Tibial nerve (tissue), 4 donors: Measurements from ENCODE around the gene TTC7B.

ENCODE experiments used
- EP300 ChIP-seq, 2 donors: sonication (generic); formaldehyde crosslinking; IDR thresholded peaks; one replicate each; pipeline ENCODE4 v1.6.1; 2017; ENCODE audit warnings: antibody characterized with exemption in 2 of 2, mild to moderate bottlenecking in 1 of 2
- POLR2A ChIP-seq, 2 donors: fragments of 450-650 bp; IDR thresholded peaks; one replicate each; pipeline ENCODE4 v1.6.1; 2017; ENCODE audit warnings: antibody characterized with exemption in 2 of 2, mild to moderate bottlenecking in 2 of 2, moderate library complexity in 2 of 2
- TF ChIP-seq, protein P1 (sequence below), 5 experiments: fragments of 200-600 bp in 3 of 5; fragments of 450-650 bp in 2 of 5; sonication (generic) in 3 of 5; IDR thresholded peaks; one replicate each; pipeline ENCODE4 v1.5.1; 2016 to 2019; ENCODE audit warnings: antibody characterized with exemption in 5 of 5, mild to moderate bottlenecking in 3 of 5, moderate library complexity in 2 of 5

DNA sequence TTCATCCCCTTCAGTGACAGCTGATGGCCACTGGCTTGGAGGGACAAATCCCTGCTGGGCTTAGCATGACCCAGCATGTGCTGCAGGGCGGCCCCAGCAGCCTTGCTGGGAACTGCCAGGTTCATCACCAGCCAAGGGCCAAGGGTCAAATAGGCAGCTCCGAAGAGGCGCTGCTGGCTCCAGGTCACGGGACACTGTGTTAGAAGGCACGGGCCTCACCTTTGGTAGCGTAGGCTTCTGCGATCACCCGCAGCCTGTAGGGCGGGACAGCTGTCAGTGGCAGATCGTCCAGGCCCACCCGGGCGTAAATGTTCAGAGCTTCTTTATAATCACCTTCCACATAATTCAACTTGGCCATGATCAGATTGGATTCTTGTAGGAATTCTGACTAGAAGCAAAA, 35.7 kb downstream of the TTC7B start:
- TF ChIP-seq, protein P1, sequence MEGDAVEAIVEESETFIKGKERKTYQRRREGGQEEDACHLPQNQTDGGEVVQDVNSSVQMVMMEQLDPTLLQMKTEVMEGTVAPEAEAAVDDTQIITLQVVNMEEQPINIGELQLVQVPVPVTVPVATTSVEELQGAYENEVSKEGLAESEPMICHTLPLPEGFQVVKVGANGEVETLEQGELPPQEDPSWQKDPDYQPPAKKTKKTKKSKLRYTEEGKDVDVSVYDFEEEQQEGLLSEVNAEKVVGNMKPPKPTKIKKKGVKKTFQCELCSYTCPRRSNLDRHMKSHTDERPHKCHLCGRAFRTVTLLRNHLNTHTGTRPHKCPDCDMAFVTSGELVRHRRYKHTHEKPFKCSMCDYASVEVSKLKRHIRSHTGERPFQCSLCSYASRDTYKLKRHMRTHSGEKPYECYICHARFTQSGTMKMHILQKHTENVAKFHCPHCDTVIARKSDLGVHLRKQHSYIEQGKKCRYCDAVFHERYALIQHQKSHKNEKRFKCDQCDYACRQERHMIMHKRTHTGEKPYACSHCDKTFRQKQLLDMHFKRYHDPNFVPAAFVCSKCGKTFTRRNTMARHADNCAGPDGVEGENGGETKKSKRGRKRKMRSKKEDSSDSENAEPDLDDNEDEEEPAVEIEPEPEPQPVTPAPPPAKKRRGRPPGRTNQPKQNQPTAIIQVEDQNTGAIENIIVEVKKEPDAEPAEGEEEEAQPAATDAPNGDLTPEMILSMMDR (IDR thresholded peaks at IDR 0.05) = no peak
- TF ChIP-seq POLR2A (IDR thresholded peaks at IDR 0.05) = no peak
- no peak for TF ChIP-seq EP300 (IDR thresholded peaks at IDR 0.05)
